Fibroblast of villous mesenchyme (primary cell): ENCODE data around the gene IL16. TPM values are rescaled to one million over a fixed set of nuclear protein-coding genes. Genes with fewer than 3 reads are reported as not detected.
"Not testable (repeated sequence)": the region's sequence is repeated elsewhere in the genome, so short reads cannot be mapped to it uniquely, and the experiment has no call there.

Experiments
- DNase-seq: peaks from one replicate; pipeline ENCODE4 v3.0.0-alpha.2; 2010; ENCODE audit warnings: low read depth
- H3K4me3 ChIP-seq: 2 replicates; pipeline ENCODE4 v1.5.1; 2011; ENCODE audit warnings: low read depth, mild to moderate bottlenecking, low read length
- total RNA-seq: library from RNA; depleted of rRNA; stranded (reverse); fragments of >200 nt; gene quantifications from 2 replicates; pipeline ENCODE4 v1.2.3, GENCODE V29; 2012
- TF ChIP-seq, protein P1 (sequence below): IDR thresholded peaks from 2 replicates; pipeline ENCODE4 v1.5.1; 2012; ENCODE audit warnings: low read depth, mild to moderate bottlenecking, low read length; ENCODE audit not compliant: insufficient read depth

IL16 gene
- total RNA-seq, 1 donor, result not detected

DNA sequence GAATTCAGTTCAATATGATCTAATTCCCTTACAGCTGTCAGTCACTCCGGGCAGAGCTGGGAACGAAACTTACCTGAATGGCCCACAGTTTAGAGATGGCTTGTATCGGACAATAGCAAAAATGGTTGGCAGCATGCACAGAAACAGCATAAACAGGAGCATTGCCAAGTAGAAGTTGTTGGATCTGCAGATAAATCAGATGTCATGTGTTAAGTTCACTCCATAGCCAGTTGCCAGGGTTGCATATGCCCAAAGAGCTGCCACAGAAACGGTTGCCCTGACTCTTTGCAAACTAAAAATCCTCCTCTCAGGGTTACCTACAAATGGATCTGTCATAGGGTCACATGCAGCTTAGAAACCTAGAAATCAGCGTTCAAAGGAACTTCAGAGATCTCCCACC, 142.6 kb downstream of the IL16 start:
- TF ChIP-seq, protein P1, sequence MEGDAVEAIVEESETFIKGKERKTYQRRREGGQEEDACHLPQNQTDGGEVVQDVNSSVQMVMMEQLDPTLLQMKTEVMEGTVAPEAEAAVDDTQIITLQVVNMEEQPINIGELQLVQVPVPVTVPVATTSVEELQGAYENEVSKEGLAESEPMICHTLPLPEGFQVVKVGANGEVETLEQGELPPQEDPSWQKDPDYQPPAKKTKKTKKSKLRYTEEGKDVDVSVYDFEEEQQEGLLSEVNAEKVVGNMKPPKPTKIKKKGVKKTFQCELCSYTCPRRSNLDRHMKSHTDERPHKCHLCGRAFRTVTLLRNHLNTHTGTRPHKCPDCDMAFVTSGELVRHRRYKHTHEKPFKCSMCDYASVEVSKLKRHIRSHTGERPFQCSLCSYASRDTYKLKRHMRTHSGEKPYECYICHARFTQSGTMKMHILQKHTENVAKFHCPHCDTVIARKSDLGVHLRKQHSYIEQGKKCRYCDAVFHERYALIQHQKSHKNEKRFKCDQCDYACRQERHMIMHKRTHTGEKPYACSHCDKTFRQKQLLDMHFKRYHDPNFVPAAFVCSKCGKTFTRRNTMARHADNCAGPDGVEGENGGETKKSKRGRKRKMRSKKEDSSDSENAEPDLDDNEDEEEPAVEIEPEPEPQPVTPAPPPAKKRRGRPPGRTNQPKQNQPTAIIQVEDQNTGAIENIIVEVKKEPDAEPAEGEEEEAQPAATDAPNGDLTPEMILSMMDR, result no peak
- DNase-seq, result no peak
- no peak overlapping the region for H3K4me3 ChIP-seq

DNA sequence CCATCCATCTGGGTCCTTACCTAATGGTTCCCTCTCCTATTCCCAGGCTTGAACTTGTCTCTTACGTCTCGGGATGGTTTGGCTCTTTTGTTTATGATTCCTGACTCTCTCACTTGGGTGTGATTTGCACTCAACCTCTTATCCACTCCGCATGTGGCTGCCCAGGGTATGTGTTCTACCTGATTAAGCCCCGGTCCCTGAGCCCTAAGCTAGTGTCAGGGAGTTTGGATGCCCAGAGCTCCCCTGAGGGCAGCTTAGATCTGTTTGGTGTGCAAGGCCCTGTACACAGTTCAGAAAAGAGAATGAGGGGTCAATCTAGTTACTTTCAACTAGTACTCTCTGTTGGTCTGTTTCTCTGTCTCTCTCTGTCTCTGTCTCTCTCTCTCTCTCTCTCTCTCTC, 143.2 kb downstream of the IL16 start:
- no peak overlapping the region for H3K4me3 ChIP-seq
- no peak for DNase-seq
- TF ChIP-seq, protein P1, result no peak

DNA sequence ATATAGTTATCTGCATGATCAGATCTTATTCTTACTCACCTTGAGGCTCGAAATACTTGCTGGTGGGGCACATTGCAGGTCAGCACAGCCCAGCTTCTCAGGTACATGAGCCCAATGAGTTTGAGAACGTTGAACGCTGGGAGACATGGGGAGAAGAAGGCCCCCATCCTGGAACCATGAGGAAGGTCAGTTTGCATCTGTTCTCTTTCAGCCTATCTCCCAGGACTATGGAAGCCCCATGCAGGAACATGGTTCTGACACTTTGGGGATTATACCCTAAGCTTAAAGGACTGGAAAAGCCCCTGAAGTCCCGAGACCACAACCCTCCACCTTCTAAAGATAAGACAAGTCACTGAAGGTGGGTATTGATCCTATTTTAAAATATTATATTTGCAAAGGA, 144.7 kb downstream of the IL16 start:
- H3K4me3 ChIP-seq, result no peak overlapping the region
- TF ChIP-seq, protein P1, result no peak
- no peak for DNase-seq

DNA sequence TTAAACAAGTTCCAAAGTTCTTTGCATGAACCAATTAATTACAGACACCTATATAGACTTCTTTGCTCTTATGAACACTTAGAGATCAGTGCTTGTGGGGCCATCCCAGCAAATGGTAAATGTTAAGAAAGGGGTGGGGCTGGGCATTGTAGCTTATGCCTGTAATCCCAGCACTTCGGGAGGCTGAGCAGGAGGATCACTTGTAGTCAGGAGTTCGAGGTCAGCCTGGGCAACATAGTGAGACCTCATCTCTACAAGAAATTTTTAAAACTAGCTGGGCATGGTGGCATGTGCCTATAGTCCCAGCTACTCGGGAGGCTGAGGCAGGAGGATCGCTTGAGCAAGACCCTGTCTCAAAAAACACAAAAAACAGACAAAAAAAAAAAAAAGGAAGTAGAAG, 146.7 kb downstream of the IL16 start:
- DNase-seq, result no peak
- TF ChIP-seq, protein P1, result no peak

DNA sequence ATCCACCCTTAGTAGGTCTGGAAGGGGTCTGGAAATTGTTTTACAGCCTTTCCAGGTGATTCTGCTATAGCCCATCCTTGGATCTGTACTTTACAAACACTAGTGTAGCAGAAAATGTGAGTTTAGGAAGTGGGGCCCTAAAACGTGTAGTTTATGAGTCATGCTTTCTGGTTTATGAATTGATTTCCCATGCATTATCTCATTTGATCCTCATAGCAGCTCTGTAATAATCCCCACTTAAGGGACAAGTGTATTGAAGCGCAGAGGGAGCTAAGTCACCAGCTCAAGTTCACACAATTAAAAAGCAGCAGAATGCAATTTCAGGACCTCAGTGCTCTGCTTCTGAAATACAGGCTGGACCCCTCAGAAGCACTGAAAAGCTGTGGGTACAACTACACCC, 149.9 kb downstream of the IL16 start:
- no peak overlapping the region for H3K4me3 ChIP-seq
- TF ChIP-seq, protein P1, result no peak
- DNase-seq, result no peak

More for the DNA sequence above, 146.7 kb downstream of the IL16 start:
- no peak overlapping the region for H3K4me3 ChIP-seq

DNA sequence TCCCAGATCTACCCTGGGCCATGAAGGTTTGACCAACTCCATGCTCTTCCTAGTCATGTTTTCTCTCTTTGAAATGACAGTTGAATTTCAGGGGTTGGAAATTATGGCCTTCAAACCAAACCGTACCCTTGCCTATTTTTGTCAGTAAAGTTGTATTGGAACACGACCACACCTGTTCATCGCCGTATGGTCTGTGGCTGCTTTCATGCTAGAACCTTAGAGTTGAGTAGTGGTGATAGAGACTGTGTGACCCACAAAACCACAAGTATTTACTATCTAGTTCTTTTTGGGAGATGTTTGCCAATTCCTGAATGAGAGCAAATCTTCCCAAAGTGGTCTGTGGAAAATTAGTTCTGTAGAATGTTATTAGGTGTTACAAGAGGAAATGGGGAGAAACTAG, 151.2 kb downstream of the IL16 start:
- H3K4me3 ChIP-seq, result no peak overlapping the region
- TF ChIP-seq, protein P1, result no peak
- DNase-seq, result no peak

DNA sequence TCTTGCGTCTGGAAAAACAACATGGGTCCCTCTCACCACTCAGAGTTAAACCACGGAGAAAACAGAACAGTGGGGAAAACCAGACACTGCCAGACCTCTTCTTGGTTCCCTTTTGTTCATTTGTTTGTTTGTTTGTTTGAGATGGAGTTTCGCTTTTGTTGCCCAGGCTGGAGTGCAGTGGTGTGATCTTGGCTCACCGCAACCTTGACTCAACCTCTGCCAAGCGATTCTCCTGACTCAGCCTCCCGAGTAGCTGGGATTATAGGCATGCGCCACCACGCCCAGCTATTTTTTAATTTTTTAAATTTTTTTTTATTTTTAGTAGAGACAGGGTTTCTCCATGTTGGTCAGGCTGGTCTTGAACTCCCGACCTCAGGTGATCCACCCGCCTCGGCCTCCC, 152.0 kb downstream of the IL16 start:
- H3K4me3 ChIP-seq, DNase-seq: not testable (repeated sequence)
